Measurements from ENCODE around the gene CHST8. TPM values are rescaled to one million over a fixed set of nuclear protein-coding genes. Genes with fewer than 3 reads are reported as not detected.

Gene CHST8
- total RNA-seq, 1 donor from 2014 or later = 26.6 TPM

DNA sequence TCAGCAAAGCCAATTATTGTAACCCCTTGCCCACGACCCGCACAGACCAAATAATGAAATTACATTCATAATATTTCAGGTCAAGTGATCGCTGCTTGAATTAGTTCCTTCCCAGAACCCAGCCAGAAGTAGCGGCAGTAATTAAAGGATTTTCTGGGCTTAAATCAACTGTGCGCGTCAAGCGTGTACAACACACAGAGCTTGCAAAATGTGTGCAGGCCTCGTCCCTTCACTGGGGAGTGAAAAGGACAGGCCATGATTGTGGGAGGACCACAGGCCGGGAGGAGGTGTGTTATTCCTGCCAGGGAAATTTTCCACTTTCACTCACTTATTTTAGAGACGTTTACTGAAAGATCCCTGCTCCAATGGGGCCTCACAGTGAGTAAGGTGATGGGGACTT lies 84.9 kb downstream of the CHST8 start:
- TF ChIP-seq, protein P1, sequence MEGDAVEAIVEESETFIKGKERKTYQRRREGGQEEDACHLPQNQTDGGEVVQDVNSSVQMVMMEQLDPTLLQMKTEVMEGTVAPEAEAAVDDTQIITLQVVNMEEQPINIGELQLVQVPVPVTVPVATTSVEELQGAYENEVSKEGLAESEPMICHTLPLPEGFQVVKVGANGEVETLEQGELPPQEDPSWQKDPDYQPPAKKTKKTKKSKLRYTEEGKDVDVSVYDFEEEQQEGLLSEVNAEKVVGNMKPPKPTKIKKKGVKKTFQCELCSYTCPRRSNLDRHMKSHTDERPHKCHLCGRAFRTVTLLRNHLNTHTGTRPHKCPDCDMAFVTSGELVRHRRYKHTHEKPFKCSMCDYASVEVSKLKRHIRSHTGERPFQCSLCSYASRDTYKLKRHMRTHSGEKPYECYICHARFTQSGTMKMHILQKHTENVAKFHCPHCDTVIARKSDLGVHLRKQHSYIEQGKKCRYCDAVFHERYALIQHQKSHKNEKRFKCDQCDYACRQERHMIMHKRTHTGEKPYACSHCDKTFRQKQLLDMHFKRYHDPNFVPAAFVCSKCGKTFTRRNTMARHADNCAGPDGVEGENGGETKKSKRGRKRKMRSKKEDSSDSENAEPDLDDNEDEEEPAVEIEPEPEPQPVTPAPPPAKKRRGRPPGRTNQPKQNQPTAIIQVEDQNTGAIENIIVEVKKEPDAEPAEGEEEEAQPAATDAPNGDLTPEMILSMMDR (IDR thresholded peaks at IDR 0.05; ENCODE audit: unreplicated experiment) = no peak
- peaks cover 12% of the 10 kb centered on the region for H3K27me3 Mint-ChIP-seq (ENCODE audit: low read depth)
- no peak overlapping the region for H3K27ac Mint-ChIP-seq
- H3K4me3 Mint-ChIP-seq = no peak overlapping the region
- no peak for DNase-seq (ENCODE audit: low spot score in 2 of 2, unreplicated experiment in 2 of 2)
- H3K9me3 Mint-ChIP-seq = peaks cover 6% of the 10 kb centered on the region
- no peaks in the 10 kb centered on the region for H3K4me1 Mint-ChIP-seq
- no peaks in the 10 kb centered on the region for H3K36me3 Mint-ChIP-seq

DNA sequence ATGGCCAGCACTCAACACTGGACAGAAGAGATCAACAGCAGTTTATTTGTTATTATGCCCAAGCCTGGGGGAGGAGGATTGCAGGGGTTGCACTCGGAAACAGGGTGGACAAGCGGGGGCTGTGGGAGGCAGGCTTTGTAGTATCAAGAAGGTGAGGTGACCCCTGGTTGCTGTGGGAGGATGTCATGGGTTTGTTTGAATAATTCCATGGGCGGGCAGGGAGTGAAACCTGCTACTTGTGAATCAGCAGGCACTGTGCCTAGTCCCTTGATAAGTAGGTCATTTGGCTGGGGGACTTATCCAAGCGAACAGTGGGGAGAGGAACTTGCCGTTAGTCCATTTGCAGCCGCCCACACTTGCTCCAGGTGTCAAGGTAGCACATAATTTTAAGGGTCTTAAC lies 90.5 kb downstream of the CHST8 start:
- TF ChIP-seq, protein P1 (IDR thresholded peaks at IDR 0.05; ENCODE audit: unreplicated experiment) = no peak
- peaks cover 12% of the 10 kb centered on the region for H3K9me3 Mint-ChIP-seq
- H3K4me3 Mint-ChIP-seq = no peak overlapping the region
- peaks cover 13% of the 10 kb centered on the region for H3K36me3 Mint-ChIP-seq
- H3K4me1 Mint-ChIP-seq = no peaks in the 10 kb centered on the region
- H3K27ac Mint-ChIP-seq = no peak overlapping the region
- H3K27me3 Mint-ChIP-seq (ENCODE audit: low read depth) = peaks cover 17% of the 10 kb centered on the region
- no peak for DNase-seq (ENCODE audit: low spot score in 2 of 2, unreplicated experiment in 2 of 2)

DNA sequence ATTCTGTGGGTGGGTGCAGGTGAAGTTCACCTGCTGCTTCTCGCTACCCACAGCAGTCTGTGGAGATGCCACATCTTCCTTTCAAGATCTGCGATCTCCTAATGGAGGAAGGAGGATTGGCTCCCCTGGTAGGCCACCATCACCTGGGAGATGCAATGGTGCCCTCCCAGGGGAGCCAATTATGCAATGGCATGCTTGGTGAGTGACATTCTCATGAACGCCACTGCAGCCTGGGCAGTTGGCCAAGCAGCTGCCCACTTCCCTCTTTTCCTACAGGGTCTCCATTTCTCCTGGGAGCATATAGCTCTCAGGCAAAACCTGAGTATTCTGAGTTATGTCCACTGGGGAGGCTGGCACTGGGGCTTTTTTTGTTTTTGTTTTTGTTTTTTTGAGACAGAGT lies 91.4 kb downstream of the CHST8 start:
- DNase-seq (ENCODE audit: low spot score in 2 of 2, unreplicated experiment in 2 of 2) = no peak
- Mint-ChIP-seq H3K27ac (no peak overlapping the region), H3K9me3 (peaks cover 12% of the 10 kb centered on the region), H3K27me3 (ENCODE audit: low read depth) (peaks cover 16% of the 10 kb centered on the region), H3K4me1 (no peaks in the 10 kb centered on the region), H3K4me3 (no peak overlapping the region), H3K36me3 (peaks cover 13% of the 10 kb centered on the region)
- TF ChIP-seq, protein P1 (IDR thresholded peaks at IDR 0.05; ENCODE audit: unreplicated experiment) = no peak

DNA sequence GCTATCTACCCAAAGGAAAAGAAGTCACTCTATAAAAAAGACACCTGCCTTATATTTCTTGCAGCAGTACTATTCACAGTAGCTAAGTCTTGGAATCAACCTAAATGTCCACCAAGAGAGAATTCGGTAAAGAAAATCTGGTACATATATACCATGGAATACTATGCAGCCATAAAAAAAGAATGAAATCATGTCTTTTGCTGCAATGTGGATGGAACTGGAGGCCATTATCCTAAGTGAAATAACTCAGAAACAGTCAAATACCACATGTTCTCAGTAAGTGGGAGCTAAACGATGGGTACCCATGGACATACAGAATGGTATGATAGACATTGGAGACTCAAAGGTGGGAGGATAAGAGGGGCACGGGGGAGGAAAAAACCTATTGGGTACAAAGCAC lies 92.4 kb downstream of the CHST8 start:
- Mint-ChIP-seq H3K36me3 (peaks cover 13% of the 10 kb centered on the region), H3K27me3 (ENCODE audit: low read depth) (peaks cover 16% of the 10 kb centered on the region), H3K27ac (no peak overlapping the region), H3K9me3 (peaks cover 12% of the 10 kb centered on the region), H3K4me3 (no peak overlapping the region), H3K4me1 (no peaks in the 10 kb centered on the region)
- DNase-seq (ENCODE audit: low spot score in 2 of 2, unreplicated experiment in 2 of 2) = no peak
- TF ChIP-seq, protein P1 (IDR thresholded peaks at IDR 0.05; ENCODE audit: unreplicated experiment) = no peak

DNA sequence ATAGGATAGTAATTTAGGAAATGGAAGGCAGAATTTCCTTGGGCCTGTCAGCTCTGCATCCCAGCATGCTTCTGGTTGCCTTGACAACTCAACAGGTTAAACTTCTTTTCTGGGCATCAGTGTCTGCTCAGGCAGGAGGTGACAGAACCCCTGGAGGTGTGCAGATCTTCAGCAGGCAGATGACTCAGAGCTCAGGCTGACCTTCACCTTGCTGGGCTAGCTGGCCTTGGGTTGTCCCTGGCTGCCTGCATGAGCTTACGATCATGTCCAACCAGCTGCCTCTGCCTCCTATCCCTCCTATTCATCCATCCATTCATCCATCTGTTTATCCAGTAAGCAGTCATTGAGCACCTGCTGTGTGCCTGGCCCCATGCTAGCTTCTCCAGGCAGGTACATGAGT lies 93.7 kb downstream of the CHST8 start:
- Mint-ChIP-seq H3K4me3 (no peak overlapping the region), H3K27me3 (ENCODE audit: low read depth) (peaks cover 8% of the 10 kb centered on the region), H3K4me1 (no peaks in the 10 kb centered on the region), H3K9me3 (peaks cover 5% of the 10 kb centered on the region), H3K36me3 (peaks cover 13% of the 10 kb centered on the region), H3K27ac (no peak overlapping the region)
- TF ChIP-seq, protein P1 (IDR thresholded peaks at IDR 0.05; ENCODE audit: unreplicated experiment) = no peak
- DNase-seq (ENCODE audit: low spot score in 2 of 2, unreplicated experiment in 2 of 2) = no peak

DNA sequence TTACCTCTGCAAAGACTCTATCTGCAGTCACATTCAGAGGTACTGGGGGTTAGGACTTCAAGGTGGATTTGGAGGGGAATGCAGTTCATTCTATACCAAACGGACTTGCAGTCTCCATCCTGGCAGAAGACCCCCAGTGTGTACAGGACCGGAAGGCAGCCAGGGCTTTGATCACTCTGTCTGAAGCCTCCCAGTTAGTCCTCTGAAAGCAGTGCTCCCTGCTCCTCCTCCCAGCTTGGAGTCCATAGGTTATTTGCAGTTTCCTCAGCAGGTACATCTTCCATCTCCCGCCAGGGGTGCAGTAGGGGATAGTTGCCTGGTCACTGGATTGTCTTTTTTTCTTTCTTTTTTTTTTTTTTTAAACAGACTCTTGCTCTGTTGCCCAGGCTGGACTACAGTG lies 96.1 kb downstream of the CHST8 start:
- Mint-ChIP-seq H3K36me3 (peaks cover 13% of the 10 kb centered on the region), H3K27me3 (ENCODE audit: low read depth) (peaks cover 6% of the 10 kb centered on the region), H3K9me3 (peaks cover 5% of the 10 kb centered on the region), H3K4me3 (no peak overlapping the region), H3K27ac (no peak overlapping the region), H3K4me1 (no peaks in the 10 kb centered on the region)
- TF ChIP-seq, protein P1 (IDR thresholded peaks at IDR 0.05; ENCODE audit: unreplicated experiment) = no peak
- no peak for DNase-seq (ENCODE audit: low spot score in 2 of 2, unreplicated experiment in 2 of 2)

Data from mesothelial cell of epicardium (in vitro differentiated cells).